Nephron progenitor cell (in vitro differentiated cells): ENCODE results near the gene UQCRQ.

ENCODE experiments used
- DNase-seq: peaks from one replicate; pipeline ENCODE4 v3.0.0; 2021
- H3K27ac Mint-ChIP-seq: 2 replicates; pipeline ENCODE4 v1.8.0; 2021; ENCODE audit warnings: mild to moderate bottlenecking, moderate library complexity, mixed read lengths
- H3K27me3 Mint-ChIP-seq: 2 replicates; pipeline ENCODE4 v1.8.0; 2021; ENCODE audit warnings: mild to moderate bottlenecking, low read depth, mixed read lengths; ENCODE audit not compliant: poor library complexity
- H3K36me3 Mint-ChIP-seq: 2 replicates; pipeline ENCODE4 v1.8.0; 2021; ENCODE audit warnings: low read depth, mixed read lengths
- H3K4me1 Mint-ChIP-seq: 2 replicates; pipeline ENCODE4 v1.8.0; 2021; ENCODE audit warnings: mixed read lengths
- H3K4me3 Mint-ChIP-seq: 2 replicates; pipeline ENCODE4 v1.8.0; 2021; ENCODE audit warnings: mild to moderate bottlenecking, moderate library complexity, mixed read lengths
- H3K9me3 Mint-ChIP-seq: 2 replicates; pipeline ENCODE4 v1.8.0; 2021; ENCODE audit warnings: mild to moderate bottlenecking, moderate library complexity, mixed read lengths
- TF ChIP-seq, protein P1 (sequence below): fragments of 200-600 bp; sonication (generic); IDR thresholded peaks from 2 replicates; pipeline ENCODE4 v1.5.0; 2021; ENCODE audit warnings: antibody characterized with exemption

UQCRQ gene

DNA sequence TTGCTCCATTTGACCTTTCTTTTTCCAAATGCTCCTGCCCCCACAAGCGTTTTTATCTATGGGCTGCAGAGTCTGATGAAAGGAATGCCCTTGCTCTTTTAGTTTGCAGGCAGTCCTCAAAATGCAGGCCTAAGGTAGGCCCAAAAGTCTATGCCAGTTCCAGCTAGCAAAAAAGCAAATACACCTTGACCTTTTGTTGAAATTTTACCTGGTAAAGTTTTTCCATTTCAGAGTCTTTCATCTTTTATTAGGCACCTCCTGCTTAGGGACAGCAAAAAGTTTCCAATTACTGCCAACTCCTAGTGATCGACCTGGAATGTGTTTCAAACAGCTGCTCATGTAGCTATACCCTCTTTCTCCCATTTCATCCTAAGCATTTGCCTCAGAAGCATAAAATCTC lies 4.4 kb downstream of the UQCRQ start:
- H3K4me1 Mint-ChIP-seq: peaks cover 19% of the 10 kb centered on the region
- DNase-seq: no peak
- H3K27ac Mint-ChIP-seq: peak overlapping the region; percentile 64
- H3K27me3 Mint-ChIP-seq: peaks cover 3% of the 10 kb centered on the region
- H3K9me3 Mint-ChIP-seq: no peaks in the 10 kb centered on the region
- peaks cover 18% of the 10 kb centered on the region for H3K36me3 Mint-ChIP-seq
- TF ChIP-seq, protein P1, sequence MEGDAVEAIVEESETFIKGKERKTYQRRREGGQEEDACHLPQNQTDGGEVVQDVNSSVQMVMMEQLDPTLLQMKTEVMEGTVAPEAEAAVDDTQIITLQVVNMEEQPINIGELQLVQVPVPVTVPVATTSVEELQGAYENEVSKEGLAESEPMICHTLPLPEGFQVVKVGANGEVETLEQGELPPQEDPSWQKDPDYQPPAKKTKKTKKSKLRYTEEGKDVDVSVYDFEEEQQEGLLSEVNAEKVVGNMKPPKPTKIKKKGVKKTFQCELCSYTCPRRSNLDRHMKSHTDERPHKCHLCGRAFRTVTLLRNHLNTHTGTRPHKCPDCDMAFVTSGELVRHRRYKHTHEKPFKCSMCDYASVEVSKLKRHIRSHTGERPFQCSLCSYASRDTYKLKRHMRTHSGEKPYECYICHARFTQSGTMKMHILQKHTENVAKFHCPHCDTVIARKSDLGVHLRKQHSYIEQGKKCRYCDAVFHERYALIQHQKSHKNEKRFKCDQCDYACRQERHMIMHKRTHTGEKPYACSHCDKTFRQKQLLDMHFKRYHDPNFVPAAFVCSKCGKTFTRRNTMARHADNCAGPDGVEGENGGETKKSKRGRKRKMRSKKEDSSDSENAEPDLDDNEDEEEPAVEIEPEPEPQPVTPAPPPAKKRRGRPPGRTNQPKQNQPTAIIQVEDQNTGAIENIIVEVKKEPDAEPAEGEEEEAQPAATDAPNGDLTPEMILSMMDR: no peak
- no peak overlapping the region for H3K4me3 Mint-ChIP-seq

DNA sequence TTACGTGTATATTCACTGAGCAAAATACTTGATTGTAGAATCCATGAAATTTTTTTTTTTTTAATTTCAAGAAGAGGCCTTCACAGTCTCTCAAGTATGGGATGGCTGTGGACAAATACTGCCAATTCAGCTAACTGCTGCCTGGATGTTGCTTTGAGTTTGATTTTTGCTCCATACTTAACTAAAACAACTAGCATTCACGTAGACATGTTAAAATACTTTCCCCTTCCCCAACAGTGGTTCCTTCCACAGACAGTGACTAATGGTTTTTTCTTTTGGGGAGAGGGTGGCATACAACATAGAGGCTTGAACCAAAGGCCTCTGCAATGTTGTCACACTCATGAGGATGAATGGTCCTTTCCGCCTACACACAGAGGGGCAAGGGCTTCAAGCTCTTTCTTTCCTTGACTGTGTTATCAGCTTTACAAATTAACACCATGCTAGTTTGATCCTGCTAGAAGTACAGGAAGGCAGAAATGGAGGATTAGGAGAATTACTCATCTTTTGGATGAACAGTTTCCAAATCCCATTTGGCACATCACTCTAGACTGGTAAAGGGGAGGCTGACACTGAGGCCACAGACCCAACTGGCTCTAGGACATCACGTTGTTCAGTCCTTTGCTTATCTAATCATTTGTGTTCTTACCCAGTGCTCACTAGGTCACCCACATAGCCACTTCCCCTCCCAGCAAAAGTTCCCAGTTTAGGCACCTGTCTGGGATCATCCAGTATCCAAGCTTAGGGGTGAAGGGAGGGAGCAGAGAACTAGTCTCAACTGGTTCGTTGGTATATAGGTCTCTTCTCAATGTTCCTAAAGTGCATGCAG lies 5.2 kb downstream of the UQCRQ start:
- Mint-ChIP-seq H3K9me3 (no peaks in the 10 kb centered on the region), H3K4me1 (peaks cover 10% of the 10 kb centered on the region), H3K27ac (peak overlapping the region; percentile 87), H3K36me3 (peaks cover 18% of the 10 kb centered on the region), H3K27me3 (peaks cover under 1% of the 10 kb centered on the region), H3K4me3 (no peak overlapping the region)
- TF ChIP-seq, protein P1: no peak
- DNase-seq: no peak

DNA sequence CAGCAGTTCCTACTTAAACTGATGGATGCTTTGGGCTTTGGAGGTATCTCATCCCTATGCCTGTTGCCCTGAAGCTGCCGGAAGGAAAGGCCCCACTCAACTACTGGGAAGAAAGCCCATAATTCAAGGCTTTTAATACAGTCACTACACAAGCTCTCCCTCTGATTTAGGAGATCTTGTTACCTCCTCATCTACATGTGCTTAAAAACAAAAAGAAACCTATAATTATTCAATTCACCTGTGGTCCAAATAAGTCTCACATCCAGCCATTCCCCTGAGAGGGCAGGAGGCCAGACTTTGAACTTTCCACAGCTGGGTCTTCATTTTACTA lies 6.3 kb downstream of the UQCRQ start:
- H3K27ac Mint-ChIP-seq: peak overlapping the region; percentile 93
- H3K4me1 Mint-ChIP-seq: peaks cover 2% of the 10 kb centered on the region
- H3K4me3 Mint-ChIP-seq: no peak overlapping the region
- H3K36me3 Mint-ChIP-seq: peaks cover 12% of the 10 kb centered on the region
- DNase-seq: no peak
- TF ChIP-seq, protein P1: no peak
- H3K9me3 Mint-ChIP-seq: no peaks in the 10 kb centered on the region
- no peaks in the 10 kb centered on the region for H3K27me3 Mint-ChIP-seq

DNA sequence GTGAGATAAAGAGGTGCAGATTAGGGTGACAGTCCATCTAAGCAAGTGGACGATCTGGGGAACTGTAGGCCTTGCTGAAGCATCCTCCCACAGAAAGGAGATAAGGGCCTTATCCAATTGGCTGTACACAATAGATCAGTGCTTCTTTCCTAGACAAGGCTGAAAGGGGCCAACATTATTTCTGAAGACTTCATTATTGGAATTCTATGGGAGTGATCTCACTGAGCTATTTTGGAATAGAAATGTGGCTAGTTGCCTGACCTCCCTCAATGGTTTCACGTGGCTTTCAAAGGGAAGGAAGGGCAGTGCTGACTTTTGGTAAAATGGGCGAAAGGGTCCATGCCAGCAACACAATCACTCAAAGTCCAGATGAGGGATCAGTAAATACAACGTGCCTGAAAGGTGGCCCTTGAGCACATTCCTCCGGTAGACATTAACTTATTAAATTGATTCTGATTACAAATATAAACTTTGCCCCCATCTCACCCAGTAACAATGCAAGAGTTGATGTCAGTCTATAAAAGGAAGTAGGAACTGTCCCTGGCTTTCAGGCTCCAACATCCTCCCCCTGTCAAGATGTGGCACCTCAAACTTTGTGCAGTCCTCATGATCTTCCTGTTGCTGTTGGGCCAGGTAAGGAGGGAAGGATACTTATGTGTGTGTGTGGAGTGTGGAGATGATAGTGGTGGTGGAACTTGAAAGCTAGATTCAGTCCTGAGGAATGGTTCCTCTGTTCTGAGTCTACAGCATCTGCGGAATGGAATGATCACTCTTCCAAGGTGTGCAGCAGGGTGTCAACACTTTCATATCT lies 6.9 kb downstream of the UQCRQ start, which contains the start of gene LEAP2:
Gene LEAP2, plus strand, starts transcription at position 550 of the 811 bp plus-strand sequence. Its CDS starts 27 bp downstream, at position 577.
- H3K4me3 Mint-ChIP-seq: no peak within 1 kb of the TSS
- peak within 1 kb of the TSS; percentile 93 for H3K27ac Mint-ChIP-seq
- no peaks in the 10 kb centered on the region for H3K4me1 Mint-ChIP-seq
- no peaks in the 10 kb centered on the region for H3K9me3 Mint-ChIP-seq
- TF ChIP-seq, protein P1: no peak
- peaks cover 15% of the 10 kb centered on the region for H3K36me3 Mint-ChIP-seq
- DNase-seq: no peak
- H3K27me3 Mint-ChIP-seq: no peaks in the 10 kb centered on the region

DNA sequence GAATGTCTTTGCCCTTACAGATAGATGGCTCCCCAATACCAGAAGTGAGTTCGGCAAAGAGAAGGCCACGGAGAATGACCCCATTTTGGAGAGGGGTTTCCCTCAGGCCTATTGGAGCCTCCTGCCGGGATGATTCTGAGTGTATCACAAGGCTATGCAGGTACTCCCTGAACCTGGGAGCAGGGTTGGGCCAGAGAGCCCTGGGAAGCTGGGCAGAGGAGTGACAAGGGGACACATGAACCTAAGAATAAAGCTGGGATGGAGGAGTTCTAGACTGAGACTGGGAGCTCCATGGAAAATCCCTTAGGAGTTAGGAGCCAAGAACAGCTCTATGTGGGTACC lies 7.5 kb downstream of the UQCRQ start:
- Mint-ChIP-seq H3K9me3 (no peaks in the 10 kb centered on the region), H3K4me1 (no peaks in the 10 kb centered on the region), H3K4me3 (no peak overlapping the region), H3K36me3 (peaks cover 13% of the 10 kb centered on the region), H3K27ac (peak overlapping the region; percentile 22), H3K27me3 (no peaks in the 10 kb centered on the region)
- TF ChIP-seq, protein P1: no peak
- no peak for DNase-seq
